Gastrocnemius medialis (tissue), 4 donors: Measurements from ENCODE around the gene ADORA1.

Source experiments
- POLR2A ChIP-seq, 2 donors: fragments of 450-650 bp; IDR thresholded peaks; one replicate each; pipeline ENCODE4 v1.6.1; 2017; ENCODE audit warnings: antibody characterized with exemption in 2 of 2, mild to moderate bottlenecking in 2 of 2, moderate library complexity in 2 of 2
- TF ChIP-seq, protein P1 (sequence below), 5 experiments: fragments of 450-650 bp in 3 of 5; fragments of 200-600 bp in 2 of 5; sonication (generic) in 2 of 5; IDR thresholded peaks in 4 of 5; conservative IDR thresholded peaks in 1 of 5; 1 replicate in 4 of 5; 2 replicates in 1 of 5; pipeline ENCODE4 v1.5.1; 2016 to 2019; ENCODE audit warnings: antibody characterized with exemption in 5 of 5, mild to moderate bottlenecking in 3 of 5, moderate library complexity in 3 of 5

DNA sequence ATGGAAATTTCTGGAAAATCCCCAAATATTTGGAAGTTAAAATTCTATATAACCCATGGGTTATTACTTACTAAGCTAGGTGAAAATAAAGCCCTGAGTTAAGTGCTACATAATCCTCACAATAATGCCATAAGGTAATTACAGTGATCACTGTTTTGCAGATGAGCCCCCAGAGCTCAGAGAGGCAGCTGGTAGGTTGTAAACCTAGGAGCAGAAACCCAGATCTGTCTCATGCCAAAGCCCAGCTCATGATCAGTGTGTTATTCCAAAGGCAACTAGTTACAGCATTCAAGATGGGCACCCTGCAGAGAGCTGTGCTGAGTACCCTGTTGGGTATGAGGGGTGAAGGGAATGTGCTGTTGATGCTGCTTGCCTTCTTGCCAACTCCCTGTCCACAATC, 31.0 kb upstream of the ADORA1 start:
- no peak for TF ChIP-seq POLR2A (IDR thresholded peaks at IDR 0.05)
- TF ChIP-seq, protein P1, sequence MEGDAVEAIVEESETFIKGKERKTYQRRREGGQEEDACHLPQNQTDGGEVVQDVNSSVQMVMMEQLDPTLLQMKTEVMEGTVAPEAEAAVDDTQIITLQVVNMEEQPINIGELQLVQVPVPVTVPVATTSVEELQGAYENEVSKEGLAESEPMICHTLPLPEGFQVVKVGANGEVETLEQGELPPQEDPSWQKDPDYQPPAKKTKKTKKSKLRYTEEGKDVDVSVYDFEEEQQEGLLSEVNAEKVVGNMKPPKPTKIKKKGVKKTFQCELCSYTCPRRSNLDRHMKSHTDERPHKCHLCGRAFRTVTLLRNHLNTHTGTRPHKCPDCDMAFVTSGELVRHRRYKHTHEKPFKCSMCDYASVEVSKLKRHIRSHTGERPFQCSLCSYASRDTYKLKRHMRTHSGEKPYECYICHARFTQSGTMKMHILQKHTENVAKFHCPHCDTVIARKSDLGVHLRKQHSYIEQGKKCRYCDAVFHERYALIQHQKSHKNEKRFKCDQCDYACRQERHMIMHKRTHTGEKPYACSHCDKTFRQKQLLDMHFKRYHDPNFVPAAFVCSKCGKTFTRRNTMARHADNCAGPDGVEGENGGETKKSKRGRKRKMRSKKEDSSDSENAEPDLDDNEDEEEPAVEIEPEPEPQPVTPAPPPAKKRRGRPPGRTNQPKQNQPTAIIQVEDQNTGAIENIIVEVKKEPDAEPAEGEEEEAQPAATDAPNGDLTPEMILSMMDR (IDR thresholded peaks at IDR 0.05 in 4 of 5, conservative IDR thresholded peaks at IDR 0.05 in 1 of 5) = no peak
